Pons (tissue), 1 donor: Measurements from ENCODE around the gene CPHXL2.

Experiments
- DNase-seq: peaks from one replicate; pipeline ENCODE4 v3.0.0-alpha.2; 2016; ENCODE audit warnings: low spot score

The CPHXL2 gene

GRCh38 chr16:75644240-75645012, 32.4 kb downstream of the CPHXL2 start:
- DNase-seq: no peak

- DNase-seq: no peak
Observed at GRCh38 chr16:75640598-75640997, 36.2 kb downstream of the CPHXL2 start.

GRCh38 chr16:75635036-75635435, 41.8 kb downstream of the CPHXL2 start:
- no peak for DNase-seq

- DNase-seq: no peak
Observed at GRCh38 chr16:75632857-75633256, 44.0 kb downstream of the CPHXL2 start.

GRCh38 chr16:75630052-75630451, 46.8 kb downstream of the CPHXL2 start:
- no peak for DNase-seq

- DNase-seq: no peak
Observed at GRCh38 chr16:75629132-75629531, 47.7 kb downstream of the CPHXL2 start.

GRCh38 chr16:75628351-75628750, 48.5 kb downstream of the CPHXL2 start:
- no peak for DNase-seq

GRCh38 chr16:75627851-75628250, 49.0 kb downstream of the CPHXL2 start:
- no peak for DNase-seq

- no peak for DNase-seq
Observed at GRCh38 chr16:75626806-75627205, 50.0 kb downstream of the CPHXL2 start.

- DNase-seq: no peak
Observed at GRCh38 chr16:75624921-75625334, 51.9 kb downstream of the CPHXL2 start.

GRCh38 chr16:75622761-75623605, 53.8 kb downstream of the CPHXL2 start, which contains the start of gene ADAT1:
Gene ADAT1 (minus strand): TSS chr16:75623281. CDS start chr16:75620799, 2,482 bp downstream.
- DNase-seq: peak; percentile 97

GRCh38 chr16:75621170-75621477, 55.7 kb downstream of the CPHXL2 start:
- DNase-seq: peak; percentile 53

GRCh38 chr16:75620326-75621169, 56.3 kb downstream of the CPHXL2 start:
- DNase-seq: no peak

GRCh38 chr16:75618780-75619179, 58.0 kb downstream of the CPHXL2 start:
- DNase-seq: no peak

- no peak for DNase-seq
Observed at GRCh38 chr16:75617121-75617520, 59.7 kb downstream of the CPHXL2 start.

- no peak for DNase-seq
Observed at GRCh38 chr16:75616521-75617010, 60.2 kb downstream of the CPHXL2 start.

- no peak for DNase-seq
Observed at GRCh38 chr16:75615619-75616018, 61.2 kb downstream of the CPHXL2 start.

- DNase-seq: no peak
Observed at GRCh38 chr16:75614066-75614897, 62.5 kb downstream of the CPHXL2 start.
